ENCODE measurements around the gene PCBD2. TPM values are rescaled to one million over a fixed set of nuclear protein-coding genes. Genes with fewer than 3 reads are reported as not detected.

PCBD2 gene
- total and polyA plus RNA-seq, 2 experiments from 2014 or later: 8.7 to 16.0 TPM

- TF ChIP-seq ZNF462 (CRISPR knock-in tag; IDR thresholded peaks at IDR 0.05) (no peak), ETS1 (IDR thresholded peaks at IDR 0.05) (no peak)
These were observed 99.4 kb downstream of the PCBD2 start (continued) for GRCh38 chr5:135004376-135004775.

GRCh38 chr5:135005076-135005475, 100.1 kb downstream of the PCBD2 start:
- Histone ChIP-seq H3K79me2 (replicated peaks; ENCODE audit: insufficient read depth) (no peaks in the 10 kb centered on the region), H3K27ac (ENCODE audit: low read depth) (no peak overlapping the region), H3K9me2 (ENCODE audit: insufficient read depth) (no peaks in the 10 kb centered on the region), H3K36me3 (ENCODE audit: insufficient read depth) (no peaks in the 10 kb centered on the region), H3K4me3 (no peak overlapping the region), H3F3A (replicated peaks; ENCODE audit: low read depth) (no peaks in the 10 kb centered on the region), H3K27me3 (ENCODE audit: insufficient read depth) (no peaks in the 10 kb centered on the region), H3K4me1 (ENCODE audit: insufficient read depth) (no peaks in the 10 kb centered on the region), H4K20me1 (replicated peaks; ENCODE audit: insufficient read depth) (no peaks in the 10 kb centered on the region), H3K4me2 (no peak overlapping the region), H2AFZ (no peak overlapping the region)
- DNase-seq (ENCODE audit: low spot score) (no peak), ATAC-seq (no peak)
- no peaks in the 10 kb centered on the region for H3K9me3 Mint-ChIP-seq
- no peak overlapping the region for H3K4me3 Mint-ChIP-seq
- H3K36me3 Mint-ChIP-seq (ENCODE audit: low read depth): no peaks in the 10 kb centered on the region; the same call in 2 of the 3 replicates
- no peaks in the 10 kb centered on the region; the same call in 2 of the 3 replicates for H3K4me1 Mint-ChIP-seq
- no peak overlapping the region for H3K27ac Mint-ChIP-seq
- H3K27me3 Mint-ChIP-seq (ENCODE audit: insufficient read depth, low read depth, poor library complexity): peaks cover 11% of the 10 kb centered on the region
- TF ChIP-seq ZNF114 (CRISPR knock-in tag; IDR thresholded peaks at IDR 0.05): no peak
- no peak for TF ChIP-seq NANOG (IDR thresholded peaks at IDR 0.05; ENCODE audit: borderline replicate concordance)

Data from GM23338 (cell line).